ENCODE results near the gene CNGB1.

- TF ChIP-seq YY1 (IDR thresholded peaks at IDR 0.05; ENCODE audit: low read depth) (no peak), EP300 (IDR thresholded peaks at IDR 0.05; ENCODE audit: borderline replicate concordance in 1 of 2, low read depth in 1 of 2, low read length in 1 of 2) (no peak), CTCF (IDR thresholded peaks at IDR 0.05) (no peak), MXI1 (IDR thresholded peaks at IDR 0.05; ENCODE audit: low read depth, low read length) (no peak), EZH2phosphoT487 (IDR thresholded peaks at IDR 0.05; ENCODE audit: borderline replicate concordance, low read depth) (no peak), GABPA (IDR thresholded peaks at IDR 0.05; ENCODE audit: low read depth) (no peak), TEAD4 (IDR thresholded peaks at IDR 0.05; ENCODE audit: borderline replicate concordance, insufficient read depth) (no peak), MAX (IDR thresholded peaks at IDR 0.05; ENCODE audit: low read depth) (no peak), SMC3 (IDR thresholded peaks at IDR 0.05; ENCODE audit: low read depth, low read length) (no peak), NFIC (IDR thresholded peaks at IDR 0.05; ENCODE audit: borderline replicate concordance) (no peak), RAD21 (IDR thresholded peaks at IDR 0.05; ENCODE audit: low read length) (no peak)
Observed at GRCh38 chr16:57842601-57843000, 128.3 kb downstream of the CNGB1 start.

All from SK-N-SH (cell line).